Measurements from ENCODE around the gene STK35.

The STK35 gene

DNA sequence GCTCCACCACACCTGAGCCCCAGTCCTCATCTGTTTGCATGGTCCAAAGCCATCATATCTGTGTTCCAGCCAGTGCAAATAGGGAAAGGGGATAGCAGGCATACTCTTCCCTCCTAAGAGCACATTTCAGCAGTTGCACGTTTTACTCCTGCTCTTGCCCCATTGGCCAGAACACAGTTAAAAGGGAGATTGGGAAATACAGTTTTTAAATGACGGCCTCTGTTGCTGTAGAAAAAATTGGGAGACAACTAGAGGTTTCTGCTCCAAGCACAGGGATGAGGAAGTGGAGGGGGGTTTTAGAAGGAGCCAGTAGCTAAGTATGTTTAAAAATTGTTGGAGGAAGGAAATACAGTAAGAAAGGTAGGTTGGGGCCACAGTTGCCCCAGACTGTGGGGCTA, 14.6 kb upstream of the STK35 start:
- no peak overlapping the region for H3K4me2 ChIP-seq (ENCODE audit: low read length)
- H3K27me3 ChIP-seq (ENCODE audit: control insufficient read depth, insufficient read depth, low read length) = peaks cover 73% of the 10 kb centered on the region
- no peak overlapping the region for H3K9ac ChIP-seq (ENCODE audit: low read depth, low read length)
- no peaks in the 10 kb centered on the region for H3K9me3 ChIP-seq (replicated peaks; ENCODE audit: low read length)
- H3K4me1 ChIP-seq (ENCODE audit: control insufficient read depth, insufficient read depth, low read length) = no peaks in the 10 kb centered on the region
- H3K36me3 ChIP-seq (ENCODE audit: insufficient read depth, low read length) = no peaks in the 10 kb centered on the region
- no peak overlapping the region for H3K4me3 ChIP-seq (ENCODE audit: low read length)

DNA sequence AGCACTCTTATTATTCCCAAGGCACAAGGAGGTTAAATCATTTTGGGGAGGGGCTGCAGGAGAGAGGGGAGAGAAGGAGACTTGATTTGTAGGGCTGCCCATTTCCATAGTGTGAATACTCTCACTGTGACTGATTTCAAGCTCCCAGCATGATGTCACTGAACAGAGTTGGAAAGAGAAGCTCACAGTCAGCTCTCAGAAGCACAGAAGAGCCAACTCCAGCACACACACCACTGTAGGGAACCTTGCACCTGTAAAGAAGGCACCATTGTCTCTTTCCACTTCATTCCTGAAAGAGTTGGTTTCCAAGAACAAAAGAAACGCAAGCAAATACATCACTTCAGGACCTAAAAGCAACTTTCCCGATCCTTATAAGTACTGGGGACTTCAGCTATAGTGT, 12.7 kb upstream of the STK35 start:
- Histone ChIP-seq H3K4me3 (ENCODE audit: low read length) (no peak overlapping the region), H3K9me3 (replicated peaks; ENCODE audit: low read length) (no peaks in the 10 kb centered on the region), H3K9ac (ENCODE audit: low read depth, low read length) (no peak overlapping the region), H3K27me3 (ENCODE audit: control insufficient read depth, insufficient read depth, low read length) (peaks cover 78% of the 10 kb centered on the region), H3K4me1 (ENCODE audit: control insufficient read depth, insufficient read depth, low read length) (no peaks in the 10 kb centered on the region), H3K4me2 (ENCODE audit: low read length) (no peak overlapping the region), H3K36me3 (ENCODE audit: insufficient read depth, low read length) (no peaks in the 10 kb centered on the region)

DNA sequence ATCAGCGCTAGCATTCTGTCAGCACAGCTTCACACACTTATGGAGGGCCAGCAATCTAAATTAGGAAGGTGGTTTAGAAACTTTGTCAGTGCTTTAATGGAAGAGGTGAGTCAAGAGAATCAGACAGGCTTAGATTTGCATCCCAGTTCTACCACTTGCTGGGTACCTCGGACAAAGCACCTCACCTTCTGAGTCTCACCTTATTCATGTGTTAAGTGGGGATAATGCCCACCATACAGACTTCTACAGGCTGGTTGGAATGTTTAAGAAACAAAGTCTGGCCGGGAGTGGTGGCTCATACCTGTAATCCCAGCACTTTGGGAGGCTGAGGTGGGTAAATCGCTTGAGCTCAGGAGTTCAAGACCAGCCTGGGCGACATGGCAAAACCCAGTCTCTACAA, 12.2 kb upstream of the STK35 start:
- H3K4me3 ChIP-seq (ENCODE audit: low read length) = no peak overlapping the region
- no peak overlapping the region for H3K4me2 ChIP-seq (ENCODE audit: low read length)
- peaks cover 80% of the 10 kb centered on the region for H3K27me3 ChIP-seq (ENCODE audit: control insufficient read depth, insufficient read depth, low read length)
- no peaks in the 10 kb centered on the region for H3K9me3 ChIP-seq (replicated peaks; ENCODE audit: low read length)
- no peaks in the 10 kb centered on the region for H3K4me1 ChIP-seq (ENCODE audit: control insufficient read depth, insufficient read depth, low read length)
- no peak overlapping the region for H3K9ac ChIP-seq (ENCODE audit: low read depth, low read length)
- H3K36me3 ChIP-seq (ENCODE audit: insufficient read depth, low read length) = no peaks in the 10 kb centered on the region

DNA sequence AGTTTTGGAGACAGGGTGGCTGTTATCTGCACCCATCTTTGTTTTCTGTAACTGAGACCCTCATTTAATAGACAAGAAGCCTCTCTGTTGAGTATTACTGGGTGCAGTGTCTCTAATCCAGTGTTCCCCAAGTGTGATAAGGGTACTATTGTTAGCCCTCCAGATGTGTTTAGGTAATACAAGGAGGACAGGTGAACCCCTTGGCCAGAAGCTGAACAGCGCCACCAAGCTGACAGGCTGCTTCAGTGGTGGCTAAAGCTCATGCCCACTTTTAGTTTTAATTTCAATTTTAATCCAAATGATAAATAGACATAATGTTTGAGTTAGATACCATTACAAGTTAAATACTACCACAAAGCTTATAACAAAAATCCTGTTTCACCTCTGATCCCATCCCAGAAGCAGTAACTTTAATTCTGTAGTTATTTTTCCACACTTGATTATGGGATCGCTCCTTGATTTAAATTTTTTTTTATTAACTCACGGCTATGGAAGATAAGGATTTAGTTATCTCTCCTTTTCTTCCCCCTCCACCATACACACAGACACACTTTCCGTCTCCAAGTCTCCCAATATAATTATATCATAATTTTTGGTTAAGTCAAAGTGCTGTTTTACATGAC, 8.4 kb upstream of the STK35 start:
- Histone ChIP-seq H3K4me3 (ENCODE audit: low read length) (no peak overlapping the region), H3K9ac (ENCODE audit: low read depth, low read length) (no peak overlapping the region), H3K4me1 (ENCODE audit: control insufficient read depth, insufficient read depth, low read length) (no peaks in the 10 kb centered on the region), H3K9me3 (replicated peaks; ENCODE audit: low read length) (no peaks in the 10 kb centered on the region), H3K27me3 (ENCODE audit: control insufficient read depth, insufficient read depth, low read length) (peaks cover 56% of the 10 kb centered on the region), H3K4me2 (ENCODE audit: low read length) (no peak overlapping the region), H3K36me3 (ENCODE audit: insufficient read depth, low read length) (no peaks in the 10 kb centered on the region)

DNA sequence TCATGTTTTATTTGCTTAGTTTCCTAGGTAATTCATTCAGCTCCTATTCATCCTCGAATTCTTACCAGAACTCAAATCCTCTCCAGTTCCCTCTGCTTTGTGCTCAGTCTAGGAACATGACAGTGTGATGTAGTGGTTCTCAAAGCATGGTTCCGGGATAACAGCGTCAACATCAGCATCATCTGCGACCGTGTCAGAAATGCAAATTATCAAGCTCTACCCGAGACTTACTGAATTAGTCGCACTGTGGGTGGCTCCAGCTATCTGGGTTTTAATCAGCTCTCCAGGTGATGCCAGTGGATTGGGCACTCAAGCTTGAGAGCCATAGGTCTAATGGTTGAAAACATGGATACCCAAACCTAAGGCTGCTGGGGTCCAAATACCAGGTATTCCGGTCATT, 7.7 kb upstream of the STK35 start:
- no peak overlapping the region for H3K9ac ChIP-seq (ENCODE audit: low read depth, low read length)
- no peaks in the 10 kb centered on the region for H3K4me1 ChIP-seq (ENCODE audit: control insufficient read depth, insufficient read depth, low read length)
- no peaks in the 10 kb centered on the region for H3K9me3 ChIP-seq (replicated peaks; ENCODE audit: low read length)
- peaks cover 51% of the 10 kb centered on the region for H3K27me3 ChIP-seq (ENCODE audit: control insufficient read depth, insufficient read depth, low read length)
- H3K4me3 ChIP-seq (ENCODE audit: low read length) = no peak overlapping the region
- H3K36me3 ChIP-seq (ENCODE audit: insufficient read depth, low read length) = no peaks in the 10 kb centered on the region
- H3K4me2 ChIP-seq (ENCODE audit: low read length) = no peak overlapping the region

DNA sequence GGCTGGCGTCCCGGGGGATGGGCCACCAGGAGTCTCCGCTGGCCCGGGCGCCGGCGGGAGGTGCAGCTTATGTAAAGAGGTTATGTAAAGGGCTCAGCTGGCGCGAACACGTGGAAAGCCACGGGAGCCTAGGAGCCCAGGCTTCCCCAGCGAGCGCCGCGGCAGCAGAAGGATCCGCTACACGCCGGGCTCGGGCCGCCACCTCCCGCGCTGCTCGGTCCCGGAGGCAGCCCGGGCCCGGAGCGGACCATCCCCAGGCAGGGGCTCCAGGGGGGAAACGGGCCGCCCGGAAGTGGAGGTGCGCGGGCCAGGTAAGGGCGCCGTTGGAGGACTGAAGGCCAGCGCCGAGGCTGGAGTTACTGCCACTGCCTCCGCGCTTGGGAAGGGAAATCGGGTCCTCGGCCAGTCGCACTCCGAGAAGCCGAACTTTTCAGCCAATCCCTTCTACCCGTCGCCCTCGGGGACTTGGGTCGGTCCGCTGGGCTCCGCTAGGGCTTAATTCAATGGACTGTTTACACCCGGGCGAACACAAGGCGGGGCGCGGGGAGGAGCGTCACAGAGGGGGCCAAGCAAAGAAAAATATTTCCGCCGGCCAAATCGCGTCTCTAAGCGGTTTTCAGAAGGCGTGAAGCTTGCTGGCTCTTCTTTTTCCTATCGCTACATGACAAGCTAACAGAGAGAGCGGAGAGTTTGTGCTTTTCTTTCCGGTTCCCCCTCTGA, 398 bp downstream of the STK35 start:
- H3K4me3 ChIP-seq (ENCODE audit: low read length) = peak overlapping the region; percentile 88
- H3K9ac ChIP-seq (ENCODE audit: low read depth, low read length) = peak overlapping the region; percentile 100
- no peaks in the 10 kb centered on the region for H3K27me3 ChIP-seq (ENCODE audit: control insufficient read depth, insufficient read depth, low read length)
- peaks cover 20% of the 10 kb centered on the region for H3K4me1 ChIP-seq (ENCODE audit: control insufficient read depth, insufficient read depth, low read length)
- peaks cover 7% of the 10 kb centered on the region for H3K36me3 ChIP-seq (ENCODE audit: insufficient read depth, low read length)
- no peaks in the 10 kb centered on the region for H3K9me3 ChIP-seq (replicated peaks; ENCODE audit: low read length)
- H3K4me2 ChIP-seq (ENCODE audit: low read length) = peak overlapping the region; percentile 100

DNA sequence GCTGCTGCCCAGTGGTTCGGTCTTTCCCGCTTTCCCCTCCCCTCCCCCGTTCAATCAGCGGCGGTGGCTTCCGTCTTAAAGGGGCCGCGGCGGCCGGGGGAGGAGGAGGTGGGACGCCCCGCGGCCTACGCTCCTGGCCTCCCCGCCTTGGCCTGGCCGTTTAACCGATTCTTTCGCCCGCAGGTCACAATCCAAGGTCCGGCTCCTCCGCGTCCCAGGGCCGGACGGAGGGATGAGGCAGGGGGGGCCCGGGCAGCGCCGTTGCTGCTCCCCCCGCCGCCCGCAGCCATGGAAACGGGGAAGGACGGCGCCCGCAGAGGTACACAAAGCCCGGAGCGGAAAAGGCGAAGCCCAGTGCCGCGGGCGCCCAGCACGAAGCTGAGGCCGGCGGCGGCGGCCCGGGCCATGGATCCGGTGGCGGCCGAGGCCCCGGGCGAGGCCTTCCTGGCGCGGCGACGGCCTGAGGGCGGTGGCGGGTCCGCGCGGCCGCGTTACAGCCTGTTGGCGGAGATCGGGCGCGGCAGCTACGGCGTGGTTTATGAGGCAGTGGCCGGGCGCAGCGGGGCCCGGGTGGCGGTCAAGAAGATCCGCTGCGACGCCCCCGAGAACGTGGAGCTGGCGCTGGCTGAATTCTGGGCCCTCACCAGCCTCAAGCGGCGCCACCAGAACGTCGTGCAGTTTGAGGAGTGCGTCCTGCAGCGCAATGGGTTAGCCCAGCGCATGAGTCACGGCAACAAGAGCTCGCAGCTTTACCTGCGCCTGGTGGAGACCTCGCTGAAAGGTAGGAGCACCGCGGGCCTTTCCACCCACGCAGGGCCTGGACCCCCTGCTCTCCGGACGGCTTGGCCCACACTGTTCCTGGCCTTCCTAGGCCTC, 1.2 kb downstream of the STK35 start:
- H3K36me3 ChIP-seq (ENCODE audit: insufficient read depth, low read length) = peaks cover 10% of the 10 kb centered on the region
- H3K4me1 ChIP-seq (ENCODE audit: control insufficient read depth, insufficient read depth, low read length) = peaks cover 20% of the 10 kb centered on the region
- H3K4me3 ChIP-seq (ENCODE audit: low read length) = peak overlapping the region; percentile 88
- H3K9ac ChIP-seq (ENCODE audit: low read depth, low read length) = peak overlapping the region; percentile 100
- H3K4me2 ChIP-seq (ENCODE audit: low read length) = peak overlapping the region; percentile 100
- H3K9me3 ChIP-seq (replicated peaks; ENCODE audit: low read length) = no peaks in the 10 kb centered on the region
- no peaks in the 10 kb centered on the region for H3K27me3 ChIP-seq (ENCODE audit: control insufficient read depth, insufficient read depth, low read length)

DNA sequence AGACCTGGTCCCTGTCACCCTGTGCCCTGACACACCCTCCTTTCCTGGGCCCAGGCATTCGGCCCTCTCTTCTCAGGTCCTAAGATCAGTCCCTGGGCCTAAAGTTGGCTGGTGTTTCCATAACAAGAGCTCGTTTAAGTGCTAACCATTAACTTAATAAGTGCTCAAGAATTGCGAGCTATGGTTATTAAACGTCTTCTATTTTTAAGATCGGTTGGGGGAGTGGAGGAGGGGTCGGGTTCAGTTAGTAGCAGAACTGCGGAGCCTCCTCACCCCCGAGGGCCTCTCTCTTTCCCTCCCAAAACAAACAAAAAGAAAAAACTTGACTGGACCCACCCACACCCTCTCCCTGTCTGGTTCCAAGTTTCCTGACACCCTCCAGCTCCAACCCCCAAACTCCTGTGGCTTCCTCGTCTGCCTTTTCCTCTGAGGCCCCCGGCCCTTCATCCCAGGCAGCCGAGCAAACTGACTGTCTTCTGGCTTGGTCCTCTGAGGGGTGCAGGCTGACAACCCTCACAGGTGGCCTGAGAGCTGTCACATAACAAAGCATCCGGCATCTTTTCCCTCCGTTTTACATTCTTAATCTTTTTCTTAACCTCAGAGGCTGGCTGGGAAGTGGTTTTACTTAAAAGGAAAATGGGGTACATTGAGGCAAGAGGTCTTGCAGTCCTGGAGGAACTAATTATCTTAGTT, 2.0 kb downstream of the STK35 start:
- Histone ChIP-seq H3K4me3 (ENCODE audit: low read length) (peak overlapping the region; percentile 88), H3K9ac (ENCODE audit: low read depth, low read length) (peak overlapping the region; percentile 100), H3K4me2 (ENCODE audit: low read length) (peak overlapping the region; percentile 100), H3K36me3 (ENCODE audit: insufficient read depth, low read length) (peaks cover 10% of the 10 kb centered on the region), H3K9me3 (replicated peaks; ENCODE audit: low read length) (no peaks in the 10 kb centered on the region), H3K27me3 (ENCODE audit: control insufficient read depth, insufficient read depth, low read length) (no peaks in the 10 kb centered on the region), H3K4me1 (ENCODE audit: control insufficient read depth, insufficient read depth, low read length) (peaks cover 20% of the 10 kb centered on the region)

DNA sequence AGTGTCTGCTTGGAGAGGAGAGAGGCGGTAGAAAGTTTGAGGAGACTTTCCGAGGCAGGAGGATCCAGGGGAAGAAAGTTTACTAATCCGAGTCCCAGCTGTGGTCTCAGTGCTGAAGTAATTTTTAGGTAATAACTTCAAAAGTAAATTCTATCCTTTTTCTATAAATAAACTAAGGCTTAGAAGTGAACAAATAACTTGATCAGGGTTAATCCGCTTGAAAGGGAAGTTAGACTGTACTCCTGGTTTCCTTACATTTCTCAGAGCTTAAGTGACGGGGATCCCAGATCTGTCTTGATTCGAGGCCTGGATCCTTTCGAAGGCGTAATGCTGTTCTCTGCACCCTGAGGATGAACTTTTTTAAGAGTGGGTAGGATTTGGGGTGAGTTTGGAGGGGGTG, 2.6 kb downstream of the STK35 start:
- peak overlapping the region; percentile 100 for H3K4me2 ChIP-seq (ENCODE audit: low read length)
- no peaks in the 10 kb centered on the region for H3K9me3 ChIP-seq (replicated peaks; ENCODE audit: low read length)
- H3K36me3 ChIP-seq (ENCODE audit: insufficient read depth, low read length) = peaks cover 10% of the 10 kb centered on the region
- H3K9ac ChIP-seq (ENCODE audit: low read depth, low read length) = peak overlapping the region; percentile 100
- peaks cover 26% of the 10 kb centered on the region for H3K4me1 ChIP-seq (ENCODE audit: control insufficient read depth, insufficient read depth, low read length)
- peak overlapping the region; percentile 88 for H3K4me3 ChIP-seq (ENCODE audit: low read length)
- no peaks in the 10 kb centered on the region for H3K27me3 ChIP-seq (ENCODE audit: control insufficient read depth, insufficient read depth, low read length)

DNA sequence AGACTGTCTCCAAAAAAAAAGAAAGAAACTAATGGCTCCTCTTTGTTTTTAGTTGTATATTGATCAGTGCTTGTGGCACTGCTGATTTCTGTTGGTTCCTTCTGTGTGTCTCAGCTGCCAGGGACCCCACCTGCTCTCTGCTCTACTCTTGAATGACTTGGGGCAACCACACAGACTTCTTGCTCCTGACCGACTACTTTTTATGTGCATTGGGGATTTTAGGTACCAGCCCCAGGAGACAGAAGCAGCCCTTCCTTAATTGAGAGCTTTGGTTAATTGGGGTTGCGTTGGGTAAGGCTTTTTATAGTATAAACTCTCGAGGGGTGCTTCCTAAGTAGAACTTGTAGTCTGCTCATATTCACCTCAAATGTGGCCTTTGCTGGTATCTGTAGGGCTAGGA, 6.9 kb downstream of the STK35 start:
- no peaks in the 10 kb centered on the region for H3K27me3 ChIP-seq (ENCODE audit: control insufficient read depth, insufficient read depth, low read length)
- peaks cover 30% of the 10 kb centered on the region for H3K4me1 ChIP-seq (ENCODE audit: control insufficient read depth, insufficient read depth, low read length)
- no peak overlapping the region for H3K4me2 ChIP-seq (ENCODE audit: low read length)
- no peaks in the 10 kb centered on the region for H3K9me3 ChIP-seq (replicated peaks; ENCODE audit: low read length)
- H3K9ac ChIP-seq (ENCODE audit: low read depth, low read length) = no peak overlapping the region
- H3K4me3 ChIP-seq (ENCODE audit: low read length) = no peak overlapping the region
- peaks cover 10% of the 10 kb centered on the region for H3K36me3 ChIP-seq (ENCODE audit: insufficient read depth, low read length)

DNA sequence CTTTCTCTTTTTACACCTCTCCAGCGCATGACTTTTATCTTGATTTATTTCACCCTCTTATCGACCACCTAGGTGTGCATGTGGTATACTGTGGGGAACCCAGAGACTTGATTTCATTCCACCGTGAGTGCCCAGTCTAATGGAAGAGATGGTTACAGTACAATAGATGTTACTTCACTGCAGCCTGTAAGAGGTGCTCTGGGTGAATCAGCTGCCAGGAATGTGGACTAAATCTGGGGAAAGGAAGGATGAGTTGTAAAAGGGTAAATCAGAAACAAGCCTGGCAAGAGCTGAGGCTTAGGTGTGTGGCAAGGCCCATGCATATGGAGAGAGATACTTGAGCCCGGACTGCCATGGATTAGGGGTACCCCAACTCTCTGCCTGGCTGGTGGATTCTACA, 7.4 kb downstream of the STK35 start:
- Histone ChIP-seq H3K4me3 (ENCODE audit: low read length) (no peak overlapping the region), H3K9me3 (replicated peaks; ENCODE audit: low read length) (no peaks in the 10 kb centered on the region), H3K4me2 (ENCODE audit: low read length) (peak overlapping the region; percentile 20), H3K9ac (ENCODE audit: low read depth, low read length) (no peak overlapping the region), H3K4me1 (ENCODE audit: control insufficient read depth, insufficient read depth, low read length) (peaks cover 26% of the 10 kb centered on the region), H3K36me3 (ENCODE audit: insufficient read depth, low read length) (peaks cover 10% of the 10 kb centered on the region), H3K27me3 (ENCODE audit: control insufficient read depth, insufficient read depth, low read length) (no peaks in the 10 kb centered on the region)
